Stimulated activated CD4-positive, alpha-beta T cell treated with anti-CD3 and anti-CD28 coated beads, Interleukin-1b, Interleukin-23, amount 100 ng/mL, for 1 hour (primary cell): ENCODE measurements around the gene JAGN1.
"Not testable (repeated sequence)": the region's sequence is repeated elsewhere in the genome, so short reads cannot be mapped to it uniquely, and the experiment has no call there.

Source experiments
- DNase-seq, 2 donors: peaks; one replicate each; pipeline ENCODE4 v3.0.0-alpha.2; 2020; ENCODE audit warnings: low read depth in 2 of 2

JAGN1 gene

GRCh38 chr3:9917820-9918219 is 27.4 kb downstream of the JAGN1 start:
- no peak for DNase-seq

GRCh38 chr3:9918261-9919038 is 28.0 kb downstream of the JAGN1 start:
- no peak for DNase-seq

GRCh38 chr3:9928158-9928557 is 37.7 kb downstream of the JAGN1 start:
- DNase-seq, result no peak

GRCh38 chr3:9930804-9931418 is 40.5 kb downstream of the JAGN1 start:
- DNase-seq, result no peak

- no peak for DNase-seq
Observed at GRCh38 chr3:9932535-9932842, 42.1 kb downstream of the JAGN1 start.

GRCh38 chr3:9932843-9933560 is 42.6 kb downstream of the JAGN1 start:
- DNase-seq, result peak; percentile 63 to 80

- peak; percentile 94 for DNase-seq
Observed at GRCh38 chr3:9933561-9934234, 43.3 kb downstream of the JAGN1 start, which contains the start of gene CRELD1. Gene CRELD1 (plus strand): TSS chr3:9933834. CDS start chr3:9934439, 605 bp downstream.

GRCh38 chr3:9934235-9934621 is 43.8 kb downstream of the JAGN1 start:
- no peak for DNase-seq

- no peak for DNase-seq
Observed at GRCh38 chr3:9934993-9935392, 44.6 kb downstream of the JAGN1 start.

- DNase-seq, result no peak
Observed at GRCh38 chr3:9935966-9936510, 45.6 kb downstream of the JAGN1 start.

- DNase-seq, result no peak
Observed at GRCh38 chr3:9937486-9938238, 47.3 kb downstream of the JAGN1 start.

GRCh38 chr3:9938966-9939365 is 48.6 kb downstream of the JAGN1 start:
- no peak for DNase-seq

GRCh38 chr3:9939906-9940305 is 49.5 kb downstream of the JAGN1 start:
- DNase-seq, result not testable (repeated sequence)

- DNase-seq, result no peak
Observed at GRCh38 chr3:9940746-9941145, 50.3 kb downstream of the JAGN1 start.

GRCh38 chr3:9942164-9942563 is 51.8 kb downstream of the JAGN1 start:
- DNase-seq, result no peak

GRCh38 chr3:9942934-9943690 is 52.7 kb downstream of the JAGN1 start:
- DNase-seq, result no peak
